GM23338 (cell line): ENCODE results near the gene CHMP5. TPM values are rescaled to one million over a fixed set of nuclear protein-coding genes. Genes with fewer than 3 reads are reported as not detected.

Experiments used
- ATAC-seq: fragments of 200-7000 bp; cut with Tn5 transposase; 3 replicates; pipeline ENCODE4 v1.9.1; 2020
- DNase-seq: peaks from one replicate; pipeline ENCODE4 v3.0.0-alpha.2; 2015; ENCODE audit warnings: low spot score
- H2AFZ ChIP-seq: fragments of 200-600 bp; sonication (generic); 2 replicates; pipeline ENCODE4 v1.8.0; 2016; ENCODE audit warnings: antibody characterized with exemption, mild to moderate bottlenecking, moderate library complexity
- H3F3A ChIP-seq: fragments of 200-600 bp; sonication (generic); replicated peaks from 2 replicates; pipeline ENCODE4 v1.8.0; 2017; ENCODE audit warnings: antibody characterized with exemption, mixed run types, low read depth
- H3K27ac ChIP-seq: fragments of 200-600 bp; sonication (generic); 2 replicates; pipeline ENCODE4 v1.6.1; 2016; ENCODE audit warnings: low read depth
- H3K27me3 ChIP-seq: fragments of 200-600 bp; sonication (generic); 2 replicates; pipeline ENCODE4 v1.8.0; 2016; ENCODE audit warnings: mild to moderate bottlenecking, mixed run types, moderate library complexity; ENCODE audit not compliant: insufficient read depth
- H3K36me3 ChIP-seq: fragments of 200-600 bp; sonication (generic); 2 replicates; pipeline ENCODE4 v1.8.0; 2016; ENCODE audit warnings: mild to moderate bottlenecking; ENCODE audit not compliant: insufficient read depth
- H3K4me1 ChIP-seq: fragments of 200-600 bp; sonication (generic); 2 replicates; pipeline ENCODE4 v1.8.0; 2016; ENCODE audit warnings: mild to moderate bottlenecking, moderate library complexity; ENCODE audit not compliant: insufficient read depth
- H3K4me2 ChIP-seq: fragments of 200-600 bp; sonication (generic); 2 replicates; pipeline ENCODE4 v1.7.1; 2017; ENCODE audit warnings: mixed run types
- H3K4me3 ChIP-seq: fragments of 200-600 bp; sonication (generic); 2 replicates; pipeline ENCODE4 v1.6.1; 2016; ENCODE audit warnings: mixed run types
- H3K79me2 ChIP-seq: fragments of 200-600 bp; sonication (generic); replicated peaks from 2 replicates; pipeline ENCODE4 v1.8.0; 2017; ENCODE audit warnings: mild to moderate bottlenecking; ENCODE audit not compliant: insufficient read depth
- H3K9me2 ChIP-seq: fragments of 200-600 bp; sonication (generic); 2 replicates; pipeline ENCODE4 v1.8.0; 2017; ENCODE audit not compliant: insufficient read depth
- H4K20me1 ChIP-seq: fragments of 200-600 bp; sonication (generic); replicated peaks from 2 replicates; pipeline ENCODE4 v1.8.0; 2017; ENCODE audit warnings: mild to moderate bottlenecking; ENCODE audit not compliant: insufficient read depth
- H3K27ac Mint-ChIP-seq: 2 replicates; pipeline ENCODE4 v1.8.0; 2020; ENCODE audit warnings: inconsistent platforms, mild to moderate bottlenecking, moderate library complexity, mixed read lengths
- H3K27me3 Mint-ChIP-seq: 3 replicates; pipeline ENCODE4 v1.8.0; 2022; ENCODE audit warnings: low read depth, mild to moderate bottlenecking, moderate library complexity, mixed read lengths, inconsistent platforms; ENCODE audit not compliant: insufficient read depth, poor library complexity
- H3K36me3 Mint-ChIP-seq: 3 replicates; pipeline ENCODE4 v1.8.0; 2021; ENCODE audit warnings: low read depth, mild to moderate bottlenecking, inconsistent platforms, moderate library complexity, mixed read lengths
- H3K4me1 Mint-ChIP-seq: 3 replicates; pipeline ENCODE4 v1.8.0; 2020; ENCODE audit warnings: mild to moderate bottlenecking, inconsistent platforms, mixed read lengths
- H3K4me3 Mint-ChIP-seq: 3 replicates; pipeline ENCODE4 v1.8.0; 2021; ENCODE audit warnings: moderate library complexity, mild to moderate bottlenecking, inconsistent platforms, mixed read lengths
- H3K9me3 Mint-ChIP-seq: 3 replicates; pipeline ENCODE4 v1.8.0; 2020; ENCODE audit warnings: moderate library complexity, mild to moderate bottlenecking, inconsistent platforms, mixed read lengths
- CREB1 ChIP-seq: fragments of 250-450 bp; sonication (Bioruptor Pico); IDR thresholded peaks from 2 replicates; pipeline ENCODE4 v1.5.0; 2020; ENCODE audit warnings: low read depth, mild to moderate bottlenecking, moderate library complexity
- CTCF ChIP-seq, 2 experiments: fragments of 200-600 bp in 1 of 2; sonication (generic) in 1 of 2; conservative IDR thresholded peaks; 2 replicates each; pipeline versions ENCODE4 v1.5.1 to v1.6.1; 2016 to 2017; ENCODE audit warnings: antibody characterized with exemption in 2 of 2, low read depth in 2 of 2, mild to moderate bottlenecking in 2 of 2, moderate library complexity in 1 of 2
- JUNB ChIP-seq: IDR thresholded peaks from one replicate; pipeline ENCODE4 v1.6.1; 2016; ENCODE audit warnings: antibody characterized with exemption; ENCODE audit not compliant: unreplicated experiment
- POLR2AphosphoS5 ChIP-seq: IDR thresholded peaks from 2 replicates; pipeline ENCODE4 v1.6.1; 2016; ENCODE audit warnings: antibody characterized with exemption, low read depth
- ZNF331 ChIP-seq: fragments of 250-450 bp; sonication (Bioruptor Pico); IDR thresholded peaks from 2 replicates; pipeline ENCODE4 v1.5.0; 2020; ENCODE audit warnings: low read depth, mild to moderate bottlenecking, moderate library complexity
- polyA plus RNA-seq: library from polyadenylated mRNA; unstranded; fragments of >200 nt; fragmentation: Nextera tagmentation; extraction: Ambion mirVana; gene quantifications from 2 replicates; pipeline ENCODE4 v1.2.1, GENCODE V29; 2016
- total RNA-seq: library from RNA; depleted of rRNA; stranded (reverse); fragments of >200 nt; shearing (Covaris generic); gene quantifications from 2 replicates; pipeline ENCODE4 v1.2.3, GENCODE V29; 2014

The CHMP5 gene
- total and polyA plus RNA-seq, 2 experiments from 2014 or later, result 30.9 to 77.8 TPM

GRCh38 chr9:33223696-33224095 lies 41.2 kb upstream of the CHMP5 start:
- H3K4me3 ChIP-seq, result no peak overlapping the region
- no peaks in the 10 kb centered on the region for H3K27me3 ChIP-seq
- ATAC-seq (no peak), DNase-seq (no peak)
- no peak overlapping the region for H3K27ac ChIP-seq
- H3K4me3 Mint-ChIP-seq, result no peak overlapping the region
- H3K4me1 Mint-ChIP-seq, result peaks cover 13% of the 10 kb centered on the region
- peak overlapping the region; percentile 61; the same call in 1 of the 2 replicates for H2AFZ ChIP-seq
- H3F3A ChIP-seq, result no peaks in the 10 kb centered on the region
- no peaks in the 10 kb centered on the region for H3K79me2 ChIP-seq
- H3K36me3 ChIP-seq, result no peaks in the 10 kb centered on the region
- no peak for TF ChIP-seq JUNB
- peak in 1 of 2 experiments; percentile 28; a peak in 3 of 4 replicates for TF ChIP-seq CTCF (conservative IDR thresholded peaks at IDR 0.05; ENCODE audit: low read depth in 2 of 2)
- no peak for TF ChIP-seq ZNF331 (CRISPR knock-in tag)
- no peak for TF ChIP-seq POLR2AphosphoS5
- no peak for TF ChIP-seq CREB1
- H3K9me2 ChIP-seq, result no peaks in the 10 kb centered on the region
- no peaks in the 10 kb centered on the region for H3K27me3 Mint-ChIP-seq
- no peak overlapping the region for H3K27ac Mint-ChIP-seq
- H3K4me1 ChIP-seq, result no peaks in the 10 kb centered on the region
- H3K36me3 Mint-ChIP-seq, result no peaks in the 10 kb centered on the region
- no peaks in the 10 kb centered on the region for H4K20me1 ChIP-seq
- no peaks in the 10 kb centered on the region for H3K9me3 Mint-ChIP-seq
- H3K4me2 ChIP-seq, result no peak overlapping the region

- H3K27ac Mint-ChIP-seq, result 0 out of 2 replicates have a peak overlapping the region, but pooled peaks have one; percentile 36
- no peak overlapping the region for H3K4me2 ChIP-seq
- no peaks in the 10 kb centered on the region for H3K36me3 ChIP-seq
- no peaks in the 10 kb centered on the region for H3K79me2 ChIP-seq
- peaks cover 13% of the 10 kb centered on the region for H3K4me1 Mint-ChIP-seq
- DNase-seq, result peak; percentile 70
- no peaks in the 10 kb centered on the region for H3K9me2 ChIP-seq
- no peak overlapping the region for H2AFZ ChIP-seq
- H3F3A ChIP-seq, result no peaks in the 10 kb centered on the region
- peak; percentile 74 to 82 for TF ChIP-seq CTCF (conservative IDR thresholded peaks at IDR 0.05; ENCODE audit: low read depth in 2 of 2)
- no peak for TF ChIP-seq CREB1
- H3K4me3 ChIP-seq, result no peak overlapping the region
- no peaks in the 10 kb centered on the region for H4K20me1 ChIP-seq
- ATAC-seq, result no peak
- no peaks in the 10 kb centered on the region for H3K9me3 Mint-ChIP-seq
- H3K27ac ChIP-seq, result no peak overlapping the region
- H3K27me3 Mint-ChIP-seq, result peaks cover 3% of the 10 kb centered on the region
- H3K27me3 ChIP-seq, result no peaks in the 10 kb centered on the region
- no peak overlapping the region for H3K4me3 Mint-ChIP-seq
- H3K36me3 Mint-ChIP-seq, result no peaks in the 10 kb centered on the region
- no peaks in the 10 kb centered on the region for H3K4me1 ChIP-seq
Observed at GRCh38 chr9:33225319-33226147, 39.3 kb upstream of the CHMP5 start.
